ENCODE measurements around the gene PRR16.

The PRR16 gene

DNA sequence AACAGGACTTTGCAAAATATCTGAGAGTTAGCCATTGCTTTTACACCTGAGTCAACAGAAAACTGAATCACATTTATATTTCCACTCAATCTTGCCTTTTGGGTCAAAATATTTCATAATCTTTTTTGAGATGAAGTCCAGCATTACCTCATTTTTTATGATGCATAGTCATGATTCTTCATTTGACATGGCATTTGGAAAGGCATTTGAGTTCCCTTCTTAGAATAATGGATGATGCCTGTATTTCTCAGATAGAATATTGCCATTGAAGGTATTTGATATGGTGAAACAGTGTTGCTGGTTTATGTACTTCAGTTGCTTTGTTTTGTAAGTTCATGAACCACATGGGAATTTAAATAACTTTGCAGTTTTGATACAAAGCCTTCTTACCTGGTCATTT, 180.4 kb downstream of the PRR16 start:
- no peak for DNase-seq
- H3K36me3 ChIP-seq, result no peaks in the 10 kb centered on the region
- H3K27ac ChIP-seq, result no peak overlapping the region
- no peak for TF ChIP-seq CTCF (IDR thresholded peaks at IDR 0.05)
- H3K9me3 ChIP-seq, result no peaks in the 10 kb centered on the region
- H3K4me1 ChIP-seq, result no peaks in the 10 kb centered on the region
- H3K27me3 ChIP-seq, result no peaks in the 10 kb centered on the region
- no peak overlapping the region for H3K4me3 ChIP-seq
- intact Hi-C loops (cut with DNase I; ENCODE audit: low total_unique reads), result no loop called here

DNA sequence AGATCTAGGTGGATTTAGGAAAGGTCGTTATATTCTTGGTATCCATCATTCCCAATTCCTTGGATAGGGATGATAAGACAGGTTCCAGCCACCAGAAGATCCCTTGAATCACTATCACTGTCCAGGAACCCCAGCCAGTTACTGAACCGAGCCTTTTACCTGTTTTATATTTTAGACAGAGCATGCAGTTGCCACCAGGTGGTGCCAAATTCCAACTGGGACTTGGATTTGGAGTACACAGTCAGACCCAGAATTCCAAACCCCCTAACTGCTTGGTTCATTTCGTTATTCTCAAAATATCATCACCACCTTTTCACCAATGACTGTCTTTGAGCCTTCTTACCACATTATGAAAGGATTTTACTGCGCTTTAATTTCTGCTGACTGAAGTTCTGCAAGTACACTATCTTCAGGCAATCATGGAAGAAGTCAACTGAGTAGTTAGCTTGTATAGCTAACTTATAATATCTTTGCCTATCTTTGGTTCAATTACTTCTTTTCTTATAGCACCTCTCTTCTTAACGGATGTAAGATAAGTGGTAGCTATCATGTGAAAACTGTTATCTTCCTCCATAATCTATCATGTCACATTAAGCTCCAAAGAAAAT, 191.8 kb downstream of the PRR16 start:
- H3K27ac ChIP-seq, result no peak overlapping the region
- H3K9me3 ChIP-seq, result no peaks in the 10 kb centered on the region
- no peaks in the 10 kb centered on the region for H3K4me1 ChIP-seq
- H3K4me3 ChIP-seq, result no peak overlapping the region
- H3K36me3 ChIP-seq, result no peaks in the 10 kb centered on the region
- peak in 1 of 2 experiments; percentile 5 for TF ChIP-seq CTCF (IDR thresholded peaks at IDR 0.05)
- H3K27me3 ChIP-seq, result no peaks in the 10 kb centered on the region
- no peak for DNase-seq
- intact Hi-C loops (cut with DNase I; ENCODE audit: low total_unique reads), result no loop called here

GRCh38 chr5:120657104-120657503, 193.0 kb downstream of the PRR16 start:
- Histone ChIP-seq H3K9me3 (no peaks in the 10 kb centered on the region), H3K4me3 (no peak overlapping the region), H3K27ac (no peak overlapping the region), H3K36me3 (no peaks in the 10 kb centered on the region), H3K27me3 (no peaks in the 10 kb centered on the region), H3K4me1 (no peaks in the 10 kb centered on the region)
- TF ChIP-seq CTCF (IDR thresholded peaks at IDR 0.05), result no peak
- intact Hi-C loops (cut with DNase I; ENCODE audit: low total_unique reads), result no loop called here
- no peak for DNase-seq

DNA sequence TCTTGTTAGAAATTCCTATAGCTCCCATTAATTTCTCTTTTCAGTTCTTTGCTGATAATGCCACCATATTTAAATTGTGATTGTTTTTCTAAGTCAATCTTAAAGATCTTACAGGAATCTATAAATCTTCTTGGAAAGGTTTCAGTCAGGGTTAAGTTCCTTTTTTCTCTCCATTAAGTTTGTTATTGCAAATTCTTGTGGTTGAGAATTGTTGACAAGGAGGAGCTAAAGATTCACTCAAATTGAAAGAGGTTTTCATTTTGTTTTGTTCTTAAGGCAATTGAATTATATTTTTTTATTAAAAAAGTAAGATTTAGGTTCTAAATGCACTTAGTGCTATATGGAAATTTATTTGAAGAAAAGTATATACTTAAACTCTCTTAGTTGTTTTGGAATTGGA, 213.4 kb downstream of the PRR16 start:
- Histone ChIP-seq H3K27ac (no peak overlapping the region), H3K4me3 (no peak overlapping the region), H3K9me3 (no peaks in the 10 kb centered on the region), H3K4me1 (no peaks in the 10 kb centered on the region), H3K36me3 (no peaks in the 10 kb centered on the region), H3K27me3 (no peaks in the 10 kb centered on the region)
- no peak for DNase-seq
- TF ChIP-seq CTCF (IDR thresholded peaks at IDR 0.05), result no peak
- intact Hi-C loops (cut with DNase I; ENCODE audit: low total_unique reads), result no loop called here

GRCh38 chr5:120678279-120678678, 214.2 kb downstream of the PRR16 start:
- intact Hi-C loops (cut with DNase I; ENCODE audit: low total_unique reads), result no loop called here
- Histone ChIP-seq H3K36me3 (no peaks in the 10 kb centered on the region), H3K27ac (no peak overlapping the region), H3K27me3 (no peaks in the 10 kb centered on the region), H3K9me3 (no peaks in the 10 kb centered on the region), H3K4me3 (no peak overlapping the region), H3K4me1 (no peaks in the 10 kb centered on the region)
- no peak for DNase-seq
- no peak for TF ChIP-seq CTCF (IDR thresholded peaks at IDR 0.05)

DNA sequence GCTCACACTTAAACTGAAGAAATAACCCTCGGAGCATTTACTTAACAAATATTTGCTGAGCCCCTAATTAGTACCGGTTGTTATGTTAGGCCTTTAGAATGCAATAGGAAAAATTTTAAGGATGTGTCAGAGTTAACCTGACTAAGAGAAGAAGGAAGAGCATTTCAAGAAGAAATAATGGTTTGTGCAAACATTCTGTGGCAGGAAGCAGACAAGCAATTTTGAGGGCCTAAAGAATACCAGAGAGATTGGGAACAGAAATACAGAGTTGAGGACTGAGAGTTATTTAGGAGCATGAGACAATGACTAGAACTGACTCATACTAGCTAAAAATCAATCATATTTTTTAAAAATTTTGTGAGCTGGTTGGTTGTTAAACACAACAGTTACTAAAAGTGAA, 218.8 kb downstream of the PRR16 start:
- no peaks in the 10 kb centered on the region for H3K27me3 ChIP-seq
- intact Hi-C loops (cut with DNase I; ENCODE audit: low total_unique reads), result no loop called here
- peaks cover 0 to 6% (median 0%) of the 10 kb centered on the region in 3 donors for H3K36me3 ChIP-seq
- no peak overlapping the region for H3K4me3 ChIP-seq
- no peaks in the 10 kb centered on the region for H3K4me1 ChIP-seq
- TF ChIP-seq CTCF (IDR thresholded peaks at IDR 0.05), result no peak
- no peaks in the 10 kb centered on the region for H3K9me3 ChIP-seq
- H3K27ac ChIP-seq, result no peak overlapping the region
- no peak for DNase-seq
